KBM-7 (cell line): ENCODE results near the gene PCED1B.
"Not testable (repeated sequence)": the region's sequence is repeated elsewhere in the genome, so short reads cannot be mapped to it uniquely, and the experiment has no call there.

Experiments
- DNase-seq: peaks from one replicate; pipeline ENCODE4 v3.0.0-alpha.2; 2015
- in situ Hi-C: fragments of 300-500 bp; cut with MboI; formaldehyde crosslinking; loops from 2 replicates; pipeline ENCODE4 v1.14.3; 2020; ENCODE audit warnings: low sequenced_read_pairs, low pct_unique_long_range_greater_than_20kb, mixed read lengths

PCED1B gene

DNA sequence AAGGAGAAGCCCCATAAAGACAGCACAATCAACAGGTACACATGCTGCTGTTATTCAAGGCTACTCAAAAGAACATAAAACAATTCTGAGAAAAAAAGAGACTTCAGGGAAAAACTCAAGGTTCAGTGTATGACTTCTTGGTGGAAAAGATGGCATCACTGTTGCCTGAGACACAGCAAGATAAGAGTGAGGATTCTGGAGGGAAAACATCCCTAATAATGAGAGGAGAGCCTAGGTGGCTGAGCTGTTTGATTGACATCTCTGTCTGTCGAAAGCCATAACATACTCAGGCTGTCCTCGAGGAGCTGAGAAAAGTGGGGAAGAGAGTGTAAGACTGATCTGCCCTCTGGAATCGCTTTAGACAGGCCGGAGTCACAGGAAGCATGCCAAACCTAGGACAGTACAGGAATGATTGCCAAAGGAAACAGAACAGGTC lies 193.8 kb downstream of the PCED1B start:
- DNase-seq = no peak
- in situ Hi-C loops = no loop called here

GRCh38 chr12:47274760-47275159 lies 195.3 kb downstream of the PCED1B start:
- DNase-seq = no peak
- in situ Hi-C loops = no loop called here

DNA sequence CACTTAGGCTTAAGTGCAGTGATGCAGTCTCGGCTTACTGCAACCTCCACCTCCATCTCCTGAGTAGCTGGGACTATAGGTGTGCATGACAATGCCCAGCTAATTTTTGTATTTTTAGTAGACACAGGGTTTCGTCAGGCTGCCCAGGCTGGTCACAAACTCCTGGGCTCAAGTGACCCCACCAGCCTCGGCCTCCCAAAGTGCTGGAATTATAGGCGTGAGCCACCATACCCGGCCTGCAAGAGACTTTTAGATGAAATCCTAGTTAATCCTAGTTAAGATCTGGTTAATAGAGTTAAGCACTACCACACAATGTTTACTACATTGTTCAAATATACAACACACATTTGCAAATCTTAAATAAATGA lies 196.8 kb downstream of the PCED1B start:
- no peak for DNase-seq
- in situ Hi-C loops = no loop called here

DNA sequence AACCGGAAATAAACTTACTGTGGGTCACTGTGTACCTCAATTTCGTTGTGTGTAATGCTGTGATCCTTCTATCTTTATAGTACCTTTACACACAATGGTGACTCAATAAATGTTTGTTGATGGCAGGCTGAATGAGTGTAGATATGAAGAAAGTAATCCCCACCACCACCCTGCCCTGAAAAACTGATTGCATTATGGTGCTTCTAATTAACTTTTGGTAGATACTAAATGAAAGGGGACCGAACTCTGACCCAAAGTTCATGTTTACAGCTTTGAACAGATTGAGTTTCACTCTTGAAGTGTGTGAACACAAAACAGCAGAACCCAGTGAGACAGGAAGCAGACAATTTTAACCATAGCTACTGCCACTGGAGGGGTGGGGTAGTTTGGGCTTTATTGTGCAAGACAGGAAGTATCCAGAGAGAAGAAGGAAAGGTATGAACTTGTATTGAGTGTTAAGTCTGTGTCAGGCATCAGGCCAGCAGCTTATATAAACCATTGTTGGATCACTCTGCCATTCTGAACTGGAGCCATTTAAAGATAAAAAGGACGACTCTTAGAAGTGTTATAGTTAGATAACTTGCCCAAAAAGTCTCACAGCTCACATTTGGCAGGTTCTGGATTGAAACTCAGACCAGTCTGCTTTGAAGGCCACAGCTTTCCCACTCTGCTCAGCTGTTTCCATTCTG lies 197.3 kb downstream of the PCED1B start:
- DNase-seq = peak; percentile 91
- in situ Hi-C loops = no loop called here

DNA sequence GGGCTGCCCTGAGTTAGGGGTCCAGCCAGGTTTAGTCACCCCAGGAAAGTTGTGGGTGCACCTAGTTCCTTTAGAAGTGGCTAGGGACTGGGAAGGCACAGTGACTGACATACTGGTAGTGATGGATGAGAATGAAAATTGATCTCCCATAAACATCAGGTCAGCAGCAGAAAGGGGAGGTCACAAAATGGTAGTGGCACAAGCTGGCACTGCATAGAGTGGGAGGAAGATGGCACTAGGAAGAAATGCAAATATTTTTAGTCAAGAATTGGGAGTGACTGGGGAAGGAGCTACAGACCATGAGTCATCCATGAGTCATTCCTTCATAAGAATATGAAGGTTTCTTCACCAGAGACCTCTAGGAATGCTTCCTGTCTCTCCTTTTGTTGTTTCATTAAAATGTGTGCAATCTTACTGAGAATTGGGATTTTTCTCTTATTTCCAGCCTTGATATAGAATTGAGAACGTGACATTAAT lies 198.6 kb downstream of the PCED1B start:
- peak; percentile 53 for DNase-seq

DNA sequence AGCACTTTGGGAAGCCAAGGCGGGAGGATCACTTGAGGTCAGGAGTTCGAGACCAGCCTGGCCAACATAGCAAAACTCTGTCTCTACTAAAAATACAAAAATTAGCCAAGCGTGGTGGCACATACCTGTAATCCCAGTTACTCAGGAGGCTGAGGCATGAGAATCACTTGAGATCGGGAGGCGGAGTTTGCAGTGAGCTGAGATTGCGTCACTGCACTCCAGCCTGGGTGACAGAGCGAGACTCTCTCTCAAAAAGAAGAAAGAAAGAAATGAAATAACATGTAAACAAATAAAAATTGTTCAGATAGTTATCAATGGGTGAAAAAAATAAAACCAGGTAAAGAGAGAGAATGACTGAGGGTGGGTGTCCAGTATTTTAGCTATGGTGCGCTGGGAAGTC lies 200.3 kb downstream of the PCED1B start:
- in situ Hi-C loops, DNase-seq: not testable (repeated sequence)

More for the DNA sequence above, 198.6 kb downstream of the PCED1B start:
- in situ Hi-C loops = no loop called here

GRCh38 chr12:47280543-47281300 lies 201.3 kb downstream of the PCED1B start:
- in situ Hi-C loops = no loop called here
- DNase-seq = no peak

DNA sequence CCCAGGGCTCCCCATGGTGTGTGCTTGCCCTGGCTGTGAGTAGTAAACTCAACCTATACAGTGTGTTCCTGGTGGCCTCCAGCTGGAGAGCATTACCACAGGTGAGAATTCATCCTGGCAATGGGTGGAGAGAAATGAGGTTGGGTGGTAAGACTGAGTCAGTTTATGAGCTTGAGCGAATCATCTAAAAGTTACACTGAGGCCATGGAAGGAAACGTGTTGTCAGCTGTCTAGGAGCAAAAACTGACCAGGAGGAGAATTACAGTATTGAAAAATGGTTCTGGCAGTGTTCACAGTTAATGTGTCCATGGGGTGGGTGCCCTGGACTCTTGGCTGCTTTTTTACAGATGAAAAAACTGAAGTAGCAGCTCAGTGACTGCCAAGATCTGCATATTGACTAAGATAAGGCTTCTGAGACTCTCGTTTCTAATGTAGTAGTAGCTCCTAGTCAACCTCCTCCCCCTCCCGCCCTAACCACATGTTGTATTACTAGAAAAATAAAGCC lies 202.3 kb downstream of the PCED1B start:
- in situ Hi-C loops = no loop called here

DNA sequence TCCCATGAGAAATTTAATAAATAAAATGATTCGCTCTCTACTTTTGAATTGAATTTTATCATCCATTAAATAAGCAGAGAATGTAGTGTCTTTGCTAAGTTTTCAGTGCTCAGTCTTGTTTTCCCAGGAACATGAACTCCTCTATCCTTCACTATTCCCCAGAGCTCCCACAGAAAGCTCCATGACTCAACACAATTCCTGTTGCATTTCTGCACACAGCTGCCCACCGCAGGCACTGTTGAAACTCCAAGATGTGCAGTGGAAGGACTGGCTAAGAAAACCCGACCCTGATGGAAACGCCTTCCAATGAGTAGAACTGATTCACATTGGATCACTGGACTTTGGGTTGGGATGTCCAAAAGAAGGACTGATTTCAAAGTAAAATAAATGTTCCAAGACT lies 202.8 kb downstream of the PCED1B start:
- in situ Hi-C loops = no loop called here
- no peak for DNase-seq

More for the DNA sequence above, 202.3 kb downstream of the PCED1B start:
- DNase-seq = no peak
